ENCODE data around the gene STXBP1.

The STXBP1 gene

DNA sequence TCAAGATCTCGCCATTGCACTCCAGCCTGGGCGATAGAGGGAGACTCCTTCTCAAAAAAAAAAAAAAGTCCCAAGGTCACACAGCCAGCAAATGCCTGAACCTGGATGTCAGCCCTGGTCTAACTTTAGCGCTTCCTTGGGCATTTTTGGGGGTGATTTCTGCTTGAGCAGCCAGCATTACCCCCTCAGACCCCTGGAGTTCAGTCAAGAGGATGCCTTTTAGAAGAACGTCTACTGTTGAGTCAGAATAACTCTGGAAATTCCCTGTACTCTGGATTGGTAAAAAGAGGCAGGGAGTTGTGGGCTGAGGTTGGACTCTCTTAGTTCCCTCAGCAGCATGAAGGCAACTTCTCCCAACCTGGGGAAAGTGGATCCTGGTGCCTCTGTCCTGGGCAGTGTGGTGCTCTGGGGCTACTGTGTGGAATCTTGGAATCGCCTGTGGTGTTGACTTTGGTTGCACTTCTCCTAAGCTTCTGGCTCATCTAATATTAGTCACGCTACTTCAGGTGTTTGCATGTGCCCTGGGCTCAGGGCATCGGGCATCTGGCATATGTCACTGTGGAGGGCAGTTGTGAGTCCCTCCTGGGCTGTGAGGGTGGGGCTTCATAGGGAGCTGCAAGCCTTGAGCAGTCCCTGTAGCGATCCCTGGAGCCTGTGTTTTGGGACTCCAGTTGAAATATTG, 32.2 kb downstream of the STXBP1 start:
- DNase-seq (ENCODE audit: low read depth, low spot score), result no peak
- H3K27ac ChIP-seq, result no peak overlapping the region

DNA sequence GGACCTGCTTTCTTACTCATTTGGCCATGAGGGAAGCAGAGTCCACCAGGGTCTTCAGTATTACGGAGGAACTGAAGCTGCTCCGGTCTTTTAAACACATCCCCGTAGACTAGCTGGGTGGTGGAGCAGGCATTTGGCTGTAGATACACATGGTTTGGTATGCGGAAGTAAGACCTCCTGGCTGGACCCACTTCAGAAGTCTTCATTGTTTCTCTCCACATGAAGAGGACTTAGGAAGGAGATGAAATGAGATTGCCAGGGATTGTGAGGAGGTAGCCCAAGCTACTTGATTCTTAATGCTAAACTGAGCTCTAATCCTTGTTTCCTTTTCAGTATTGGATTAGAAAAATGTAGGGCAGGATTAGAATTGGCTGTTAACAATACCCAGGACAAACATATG, 32.9 kb downstream of the STXBP1 start:
- H3K27ac ChIP-seq, result no peak overlapping the region
- DNase-seq (ENCODE audit: low read depth, low spot score), result no peak

DNA sequence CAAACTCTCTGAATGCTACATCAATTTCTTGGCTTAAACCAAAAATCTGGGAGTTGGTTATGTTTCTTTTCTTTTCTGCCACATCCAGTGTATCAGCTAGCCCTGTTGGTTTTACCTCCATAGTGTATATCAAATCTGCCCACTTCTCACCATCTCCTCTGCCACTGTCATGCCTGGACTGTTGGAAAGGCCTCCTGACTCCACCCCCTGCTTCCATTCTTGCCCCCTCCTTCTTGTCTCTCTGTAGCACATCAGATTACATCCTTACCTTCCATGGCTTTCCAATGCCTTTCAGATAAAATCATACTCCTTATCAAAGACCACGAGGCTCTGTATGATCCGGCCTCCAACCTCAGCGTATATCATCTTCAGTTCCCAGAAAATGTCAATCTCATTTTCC, 35.4 kb downstream of the STXBP1 start:
- DNase-seq (ENCODE audit: low read depth, low spot score), result no peak
- no peak overlapping the region for H3K27ac ChIP-seq

DNA sequence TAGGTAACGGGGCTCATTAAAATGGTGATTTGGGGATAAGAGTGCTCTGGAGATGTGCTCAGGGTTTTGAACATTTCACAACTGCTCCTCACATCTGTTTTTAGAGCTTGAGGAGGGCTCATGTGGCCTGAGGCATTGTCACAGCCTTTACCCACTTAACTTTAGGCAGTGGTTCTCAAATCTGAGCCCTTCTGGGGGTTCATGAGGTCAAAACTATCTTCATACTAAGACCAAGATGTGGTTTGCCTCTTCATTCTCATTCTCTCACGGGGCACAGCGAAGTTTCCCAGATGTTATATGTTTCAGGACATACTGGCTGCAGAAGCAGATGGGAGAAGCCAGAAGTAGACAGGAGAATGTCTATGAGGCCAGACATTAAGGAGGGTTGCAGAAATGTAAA, 38.4 kb downstream of the STXBP1 start:
- DNase-seq (ENCODE audit: low read depth, low spot score), result no peak
- H3K27ac ChIP-seq, result no peak overlapping the region

DNA sequence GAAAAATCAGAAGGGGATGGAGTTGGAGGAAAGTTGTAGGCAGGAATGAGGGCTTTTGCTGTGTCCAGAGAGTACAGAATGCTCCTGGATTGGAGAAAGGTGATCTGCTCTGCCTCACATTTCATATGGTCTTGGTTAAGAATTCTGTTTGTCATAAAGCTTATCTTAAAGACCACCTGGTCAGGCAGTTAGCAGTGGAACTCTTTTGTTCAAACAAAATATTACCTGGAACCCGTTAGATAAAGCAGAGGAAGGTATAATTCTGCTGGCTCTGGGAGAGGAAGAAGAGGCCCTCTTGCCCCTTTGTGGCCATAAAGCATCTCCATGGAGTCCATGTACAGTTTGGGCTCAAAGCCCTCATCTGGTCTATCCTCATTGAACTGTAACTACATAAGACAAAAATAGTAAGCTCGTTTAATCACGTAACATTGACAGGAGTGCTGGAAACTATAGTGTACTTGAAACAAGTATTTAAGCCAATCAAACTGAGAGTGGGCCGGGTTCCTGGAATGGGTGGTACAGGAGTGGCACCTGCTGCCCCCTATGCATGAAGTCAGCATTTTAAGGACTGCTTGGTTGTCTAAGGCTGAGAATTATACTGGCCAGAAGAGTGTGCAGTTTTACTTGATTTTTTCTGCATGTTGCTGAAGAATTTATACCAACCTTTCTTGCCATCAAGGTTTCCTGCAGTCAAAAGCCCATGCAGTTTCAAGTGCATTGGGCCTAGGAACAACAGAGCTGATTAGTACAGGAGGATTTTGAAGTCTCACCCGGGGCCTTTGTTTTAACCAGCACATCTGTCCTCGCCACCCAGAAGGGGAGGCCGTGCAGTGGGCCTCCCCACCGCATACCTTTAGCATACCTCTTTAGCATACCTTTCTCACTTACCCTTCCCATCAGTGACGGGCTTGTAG, 39.9 kb downstream of the STXBP1 start:
- no peak for DNase-seq (ENCODE audit: low read depth, low spot score)
- H3K27ac ChIP-seq, result no peak overlapping the region

DNA sequence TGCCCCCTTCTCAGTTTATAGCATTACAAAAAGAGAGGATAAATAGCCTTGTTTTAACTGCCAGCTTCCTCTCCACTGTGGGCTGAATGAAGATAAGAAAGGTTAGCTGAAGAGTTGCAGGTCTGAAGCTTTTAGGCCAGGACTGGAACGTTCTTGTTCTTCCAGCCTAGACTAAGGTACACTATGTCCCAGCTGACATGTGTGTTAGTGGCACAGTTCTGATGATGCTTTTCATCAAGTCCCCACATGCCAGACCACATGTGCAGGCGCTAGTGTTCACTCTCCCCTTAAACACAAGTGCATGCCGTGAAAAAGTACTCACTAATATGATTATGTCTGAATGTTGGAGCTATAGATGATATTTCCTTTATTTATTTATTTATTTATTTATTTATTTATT, 40.7 kb downstream of the STXBP1 start:
- no peak for DNase-seq (ENCODE audit: low read depth, low spot score)
- H3K27ac ChIP-seq, result no peak overlapping the region

DNA sequence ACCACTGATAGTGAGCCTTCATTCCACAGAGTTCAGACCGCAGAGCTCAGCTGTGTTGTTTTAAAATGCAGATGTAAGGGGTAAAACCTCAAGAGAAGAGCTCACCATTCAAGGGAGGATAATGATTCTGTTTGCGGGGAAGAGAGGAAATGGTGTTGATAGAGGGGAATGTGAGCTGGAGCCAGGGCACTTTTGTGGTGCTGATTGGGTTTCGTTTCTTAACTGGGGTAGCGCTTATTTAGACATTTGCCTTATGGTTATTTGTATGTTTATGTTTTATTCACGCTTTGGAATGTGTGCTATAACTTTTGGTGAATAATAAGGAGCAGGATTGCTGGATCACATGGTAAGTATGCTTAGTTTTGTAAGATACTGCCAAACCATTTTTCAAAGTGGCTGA, 42.5 kb downstream of the STXBP1 start:
- no peak overlapping the region for H3K27ac ChIP-seq
- no peak for DNase-seq (ENCODE audit: low read depth, low spot score)

DNA sequence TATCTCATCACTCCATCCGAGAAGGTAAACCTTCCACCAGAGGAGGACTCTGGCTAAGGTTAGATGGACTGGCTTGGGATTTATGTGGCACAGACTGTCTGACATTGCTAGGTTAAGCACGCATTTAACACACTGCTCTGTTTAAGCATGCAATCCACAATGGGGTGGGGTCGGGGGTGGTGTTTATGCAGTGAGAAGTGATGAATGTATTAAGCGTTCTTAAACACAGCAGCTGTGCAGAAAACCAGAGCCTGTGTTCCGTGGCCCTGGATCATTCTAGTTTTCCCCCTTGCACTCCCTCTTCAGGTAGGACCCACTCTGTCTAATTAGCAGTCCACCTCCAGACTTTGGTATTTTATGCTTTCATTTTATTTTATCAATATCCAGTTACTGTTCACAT, 46.4 kb downstream of the STXBP1 start:
- no peak for DNase-seq (ENCODE audit: low read depth, low spot score)
- no peak overlapping the region for H3K27ac ChIP-seq

DNA sequence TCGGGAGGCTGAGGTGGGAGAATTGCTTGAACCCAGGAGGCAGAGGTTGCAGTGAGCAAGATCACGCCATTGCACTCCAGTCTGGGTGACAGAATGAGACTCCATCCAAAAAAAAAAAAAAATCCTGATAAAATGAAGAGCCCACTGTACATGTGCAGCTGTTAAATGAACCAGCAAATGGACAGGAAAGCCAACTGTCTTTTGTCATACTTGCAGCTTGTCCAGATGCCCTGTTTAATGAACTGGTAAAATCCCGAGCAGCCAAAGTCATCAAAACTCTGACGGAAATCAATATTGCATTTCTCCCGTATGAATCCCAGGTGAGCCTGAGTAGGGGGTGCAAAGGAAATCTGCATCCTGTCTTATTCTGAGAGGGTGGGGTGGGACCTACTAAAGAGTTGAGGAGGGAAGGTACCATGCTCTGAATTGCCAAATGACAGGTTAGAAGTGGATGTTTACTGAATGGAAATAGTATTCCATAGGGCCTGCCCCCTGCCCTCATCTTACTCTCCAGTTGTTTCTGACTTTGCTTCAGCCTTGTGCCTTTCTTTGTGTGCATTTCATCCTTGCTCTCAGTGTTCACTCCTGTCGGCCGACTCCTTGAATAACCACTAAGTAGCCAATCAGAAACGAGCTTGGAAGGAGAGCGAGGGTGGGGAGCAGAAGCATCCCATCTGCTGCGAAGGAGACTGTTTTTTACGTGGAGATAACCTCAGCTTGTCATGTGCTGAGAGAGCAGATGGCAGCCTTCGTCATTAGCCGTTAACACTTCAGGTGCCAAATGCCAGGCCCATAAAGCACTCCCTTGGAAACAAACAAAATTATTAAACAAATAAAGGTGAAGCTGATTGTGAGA, 49.0 kb downstream of the STXBP1 start:
- DNase-seq (ENCODE audit: low read depth, low spot score), result no peak
- no peak overlapping the region for H3K27ac ChIP-seq

DNA sequence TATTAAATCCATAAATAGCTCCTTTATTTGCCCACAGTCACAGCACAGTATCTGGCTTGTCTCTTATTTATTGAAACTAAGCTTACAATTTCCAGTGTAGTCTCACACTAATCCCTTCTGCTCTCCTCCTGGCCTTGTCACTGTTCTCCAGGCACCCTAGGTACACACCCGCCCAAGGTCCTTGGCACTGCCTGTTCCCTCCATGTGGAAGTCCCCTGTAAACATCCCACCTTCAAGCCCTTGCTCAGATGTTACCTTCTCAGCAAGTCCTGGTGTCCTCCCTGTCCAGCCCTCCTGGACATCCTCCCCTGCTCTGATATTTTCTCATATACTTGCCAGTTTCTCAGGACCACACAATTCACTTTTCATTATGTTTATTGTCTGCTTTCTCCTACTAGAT, 50.5 kb downstream of the STXBP1 start:
- no peak overlapping the region for H3K27ac ChIP-seq

DNA sequence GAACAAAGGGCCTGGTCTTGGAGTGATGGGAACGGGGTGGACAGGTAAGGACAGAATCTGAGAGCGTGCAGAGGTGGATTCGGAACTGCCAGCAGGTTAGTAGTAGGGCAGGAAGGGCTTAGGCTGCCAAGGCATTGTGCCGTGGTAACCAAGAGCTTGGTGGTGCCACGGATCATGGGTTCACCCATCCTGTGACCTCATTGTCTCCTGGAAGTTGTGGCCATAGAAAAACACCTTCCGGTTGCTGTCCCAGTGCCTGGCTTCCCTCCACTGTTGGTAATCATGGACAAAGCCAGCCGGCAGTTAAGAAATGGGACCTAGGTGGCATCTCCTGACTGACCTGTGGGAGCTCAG, 52.2 kb downstream of the STXBP1 start:
- no peak for DNase-seq (ENCODE audit: low read depth, low spot score)
- H3K27ac ChIP-seq, result no peak overlapping the region

More for the DNA sequence above, 50.5 kb downstream of the STXBP1 start:
- DNase-seq (ENCODE audit: low read depth, low spot score), result no peak

DNA sequence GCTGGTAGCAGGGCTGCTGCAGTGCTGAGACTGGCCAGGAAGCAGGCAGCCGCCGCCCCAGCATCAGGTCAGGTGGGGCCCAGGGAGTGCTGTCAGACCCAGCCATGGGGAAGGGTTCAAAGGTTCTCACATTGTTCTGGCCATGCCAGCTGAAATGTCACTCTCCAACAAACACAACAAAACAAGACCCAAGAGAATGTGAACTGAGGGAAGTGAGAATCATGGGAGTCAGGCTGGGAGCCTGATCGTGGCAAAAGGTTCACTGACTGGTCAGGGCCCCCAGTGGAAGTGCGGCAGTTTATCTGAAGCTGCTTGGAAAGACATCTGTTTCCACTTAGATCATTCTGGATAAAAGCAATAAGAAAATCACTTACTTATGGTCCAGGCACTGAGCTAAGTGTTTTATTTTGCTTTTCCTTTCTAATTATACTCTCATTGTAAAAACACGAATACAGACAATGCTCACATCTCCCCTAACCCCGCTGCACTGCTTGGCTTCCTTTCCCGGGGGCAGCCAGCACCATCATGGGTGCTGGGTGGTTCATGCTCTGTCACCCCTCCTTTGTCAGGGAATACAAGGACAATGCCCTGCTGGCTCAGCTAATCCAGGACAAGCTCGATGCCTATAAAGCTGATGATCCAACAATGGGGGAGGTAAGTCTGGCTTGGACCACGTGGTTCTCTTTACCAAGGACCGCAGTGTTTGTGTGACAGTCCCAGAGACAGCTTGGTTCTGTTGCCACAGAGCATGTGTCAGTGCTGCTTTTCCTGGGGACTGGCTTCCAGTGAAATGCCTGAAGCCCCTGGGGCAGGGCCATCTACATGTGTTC, 52.8 kb downstream of the STXBP1 start:
- H3K27ac ChIP-seq, result no peak overlapping the region
- DNase-seq (ENCODE audit: low read depth, low spot score), result no peak

DNA sequence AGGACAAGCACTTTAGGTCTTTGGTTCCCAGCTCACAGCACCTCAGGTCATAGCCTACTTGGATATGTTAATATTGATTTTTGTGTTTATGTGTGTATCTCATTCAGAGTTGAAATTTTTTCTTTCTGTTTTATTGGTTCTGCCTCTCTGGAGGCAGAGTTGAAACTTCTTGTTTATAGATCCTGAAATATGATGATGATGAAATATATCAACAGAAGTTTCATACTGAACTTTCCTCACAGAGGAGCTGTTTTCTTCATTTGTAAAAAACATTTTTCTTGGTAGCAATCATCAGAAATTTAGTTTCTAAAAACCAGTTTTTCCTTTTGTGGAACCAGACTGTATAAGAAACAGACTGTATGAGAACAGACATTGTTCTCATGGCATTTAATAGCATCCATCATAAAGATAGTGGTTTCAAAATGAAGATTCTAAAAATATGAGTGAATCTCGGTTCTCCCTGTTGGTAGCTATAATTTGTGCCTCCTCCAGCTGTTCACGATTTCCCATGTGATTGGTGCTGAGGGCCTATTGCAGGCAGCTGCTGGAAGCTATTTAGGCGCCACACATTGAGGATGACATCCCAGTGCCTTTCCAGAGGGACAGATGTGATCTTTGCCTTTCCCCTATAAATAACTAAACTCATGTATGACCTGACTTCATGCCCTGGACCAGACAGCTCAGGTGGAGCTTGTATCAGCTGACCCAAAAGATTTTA, 55.2 kb downstream of the STXBP1 start:
- no peak overlapping the region for H3K27ac ChIP-seq
- no peak for DNase-seq (ENCODE audit: low read depth, low spot score)

DNA sequence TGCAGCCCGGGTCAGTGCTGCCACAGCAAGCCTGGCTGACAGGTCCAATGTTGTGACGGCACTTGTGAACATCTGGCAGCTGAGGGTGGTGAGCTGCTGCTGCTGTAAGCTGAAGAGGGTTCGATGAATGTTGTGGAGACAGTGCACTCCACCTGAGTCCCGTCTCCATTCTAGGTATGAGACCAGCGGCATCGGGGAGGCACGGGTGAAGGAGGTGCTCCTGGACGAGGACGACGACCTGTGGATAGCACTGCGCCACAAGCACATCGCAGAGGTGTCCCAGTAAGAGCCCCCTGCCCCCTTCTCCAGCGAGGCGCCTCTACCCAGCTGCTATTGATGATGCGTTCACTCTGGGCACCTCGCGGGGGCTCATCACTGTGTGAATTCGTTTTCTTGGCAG, 55.8 kb downstream of the STXBP1 start:
- no peak overlapping the region for H3K27ac ChIP-seq
- no peak for DNase-seq (ENCODE audit: low read depth, low spot score)

DNA sequence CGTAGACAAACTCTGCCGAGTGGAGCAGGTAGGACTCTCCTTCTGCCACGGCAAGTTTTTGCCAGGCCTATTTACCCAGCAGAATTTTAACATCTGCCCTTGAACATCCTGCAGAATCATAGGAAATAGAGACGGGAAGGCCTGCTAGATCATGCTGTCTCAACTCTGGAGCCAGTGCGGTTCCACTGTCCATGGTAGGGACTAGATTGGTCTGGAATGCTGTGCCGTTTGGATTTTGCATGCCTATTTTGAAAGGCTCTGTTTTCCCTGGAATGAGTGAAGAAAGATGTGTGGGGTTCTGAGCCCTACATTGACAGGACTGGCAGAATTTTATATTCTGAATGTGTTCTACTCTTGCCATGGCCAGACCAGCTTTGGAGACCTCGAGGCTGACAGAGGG, 61.2 kb downstream of the STXBP1 start:
- H3K27ac ChIP-seq, result no peak overlapping the region

DNA sequence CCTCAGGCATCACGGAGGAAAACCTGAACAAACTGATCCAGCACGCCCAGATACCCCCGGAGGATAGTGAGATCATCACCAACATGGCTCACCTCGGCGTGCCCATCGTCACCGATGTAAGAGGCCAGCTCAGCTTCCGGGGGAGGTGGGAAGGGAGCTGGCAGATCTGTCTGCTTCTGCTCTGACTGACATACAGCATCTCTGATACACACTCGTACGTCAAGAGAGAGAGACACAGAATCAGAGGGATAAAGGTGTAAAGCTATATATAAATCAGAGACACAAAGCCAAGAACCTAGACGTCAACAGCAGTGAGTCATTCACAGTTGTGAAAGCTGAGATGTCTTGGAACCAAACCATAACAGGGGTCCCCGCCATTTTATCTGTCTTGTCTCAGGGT, 64.6 kb downstream of the STXBP1 start:
- no peak overlapping the region for H3K27ac ChIP-seq
- DNase-seq (ENCODE audit: low read depth, low spot score), result no peak

More for the DNA sequence above, 61.2 kb downstream of the STXBP1 start:
- no peak for DNase-seq (ENCODE audit: low read depth, low spot score)

DNA sequence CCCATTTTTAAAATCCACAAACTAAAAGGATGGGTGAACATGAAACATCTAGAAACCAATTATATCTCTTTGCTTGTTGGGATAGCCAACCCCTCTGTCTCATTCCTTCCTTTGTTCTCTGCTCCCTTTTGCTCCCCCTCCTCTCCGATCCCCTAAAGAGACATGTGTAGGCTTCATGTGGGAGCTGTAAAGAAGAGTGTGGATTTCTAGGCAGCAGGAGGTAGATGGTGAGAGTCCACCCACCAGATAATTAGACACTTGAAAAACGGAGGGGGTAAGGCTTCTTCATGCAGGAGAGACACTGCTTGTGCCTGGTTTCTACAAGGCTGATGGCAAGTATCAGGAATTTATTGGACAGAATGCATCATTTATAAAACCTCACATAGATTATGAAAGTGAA, 67.4 kb downstream of the STXBP1 start:
- no peak for DNase-seq (ENCODE audit: low read depth, low spot score)
- H3K27ac ChIP-seq, result no peak overlapping the region

DNA sequence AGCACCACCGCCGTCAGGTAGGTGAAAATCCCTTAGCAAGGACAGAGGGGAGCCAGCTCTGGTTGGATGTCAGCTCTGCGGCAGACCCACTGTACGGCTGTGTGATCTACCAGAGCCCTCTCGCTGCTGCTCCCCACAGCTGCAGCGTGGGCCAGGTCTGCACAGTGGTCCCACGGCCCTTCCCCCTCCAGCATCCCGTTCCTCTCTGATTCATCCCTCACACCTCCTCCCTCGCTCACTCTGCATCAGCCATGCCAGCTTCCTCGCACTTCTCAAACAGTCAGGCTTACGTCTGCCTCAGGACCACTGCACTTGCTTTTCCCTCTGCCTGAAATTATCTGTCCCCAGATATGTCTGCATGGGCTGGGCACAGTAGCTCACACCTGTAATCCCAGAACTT, 68.1 kb downstream of the STXBP1 start:
- H3K27ac ChIP-seq, result no peak overlapping the region
- no peak for DNase-seq (ENCODE audit: low read depth, low spot score)

DNA sequence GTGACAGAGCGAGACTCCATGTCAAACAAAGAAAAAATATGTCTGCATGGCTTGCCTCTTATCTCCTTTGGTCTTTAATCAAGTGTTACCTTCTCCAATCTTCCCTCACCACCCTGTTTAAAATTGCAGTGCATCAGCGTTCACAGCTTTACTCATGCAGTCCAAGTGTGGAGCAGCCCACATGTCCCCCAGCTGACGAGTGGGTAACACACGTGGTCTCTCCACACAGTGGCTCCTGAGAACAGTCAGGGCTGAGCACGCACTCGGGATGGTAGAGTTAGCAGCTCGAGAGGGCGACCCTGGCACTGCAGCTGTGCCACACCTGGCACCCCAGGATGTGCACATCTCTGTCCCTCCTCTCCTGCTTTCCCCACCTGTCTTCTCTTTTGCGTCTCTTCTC, 68.8 kb downstream of the STXBP1 start:
- DNase-seq (ENCODE audit: low read depth, low spot score), result no peak
- no peak overlapping the region for H3K27ac ChIP-seq

All from epithelial cell of prostate (primary cell).